Stimulated activated CD8-positive, alpha-beta memory T cell treated with anti-CD3 and anti-CD28 coated beads, Interleukin-2, amount 100 ng/mL, for 1 hour (primary cell): ENCODE results near the gene LRRC8A.
"Not testable (repeated sequence)": the region's sequence is repeated elsewhere in the genome, so short reads cannot be mapped to it uniquely, and the experiment has no call there.

Experiments used
- DNase-seq, 2 donors: peaks; one replicate each; pipeline ENCODE4 v3.0.0-alpha.2; 2020; ENCODE audit warnings: low read depth in 2 of 2

Gene LRRC8A

GRCh38 chr9:128870128-128870940 lies 11.6 kb upstream of the LRRC8A start:
- no peak for DNase-seq

GRCh38 chr9:128870941-128871265 lies 11.0 kb upstream of the LRRC8A start:
- DNase-seq: not testable (repeated sequence)

GRCh38 chr9:128877852-128878251 lies 4.1 kb upstream of the LRRC8A start:
- DNase-seq: no peak

GRCh38 chr9:128882677-128883603 lies 1.0 kb downstream of the LRRC8A start:
- no peak for DNase-seq

- no peak for DNase-seq
Observed at GRCh38 chr9:128884164-128884563, 2.2 kb downstream of the LRRC8A start.

GRCh38 chr9:128885376-128885775 lies 3.4 kb downstream of the LRRC8A start:
- DNase-seq: no peak

- DNase-seq: no peak
Observed at GRCh38 chr9:128885798-128886197, 3.9 kb downstream of the LRRC8A start.

- no peak for DNase-seq
Observed at GRCh38 chr9:128886211-128886891, 4.4 kb downstream of the LRRC8A start.

- DNase-seq: no peak
Observed at GRCh38 chr9:128887049-128887448, 5.1 kb downstream of the LRRC8A start.

GRCh38 chr9:128887914-128888350 lies 6.0 kb downstream of the LRRC8A start:
- no peak for DNase-seq

GRCh38 chr9:128891321-128892220 lies 9.6 kb downstream of the LRRC8A start:
- DNase-seq: no peak

GRCh38 chr9:128892221-128892921 lies 10.4 kb downstream of the LRRC8A start:
- no peak for DNase-seq

- no peak for DNase-seq
Observed at GRCh38 chr9:128893354-128893753, 11.4 kb downstream of the LRRC8A start.

GRCh38 chr9:128894764-128895163 lies 12.8 kb downstream of the LRRC8A start:
- DNase-seq: no peak

- no peak for DNase-seq
Observed at GRCh38 chr9:128895556-128895955, 13.6 kb downstream of the LRRC8A start.

GRCh38 chr9:128898382-128898781 lies 16.4 kb downstream of the LRRC8A start:
- no peak for DNase-seq

- no peak for DNase-seq
Observed at GRCh38 chr9:128898845-128899565, 17.1 kb downstream of the LRRC8A start.

- DNase-seq: no peak
Observed at GRCh38 chr9:128899566-128900322, 17.8 kb downstream of the LRRC8A start.

- no peak for DNase-seq
Observed at GRCh38 chr9:128901379-128901778, 19.4 kb downstream of the LRRC8A start.
